ENCODE measurements around the gene RYR3. TPM values are rescaled to one million over a fixed set of nuclear protein-coding genes. Genes with fewer than 3 reads are reported as not detected.

Gene RYR3
- total RNA-seq, 5 donors from 2014 or later (not counting 1 experiment from before 2014, with no cell fraction given): 0.03 to 0.07 (median 0.04) TPM; not detected in 1

DNA sequence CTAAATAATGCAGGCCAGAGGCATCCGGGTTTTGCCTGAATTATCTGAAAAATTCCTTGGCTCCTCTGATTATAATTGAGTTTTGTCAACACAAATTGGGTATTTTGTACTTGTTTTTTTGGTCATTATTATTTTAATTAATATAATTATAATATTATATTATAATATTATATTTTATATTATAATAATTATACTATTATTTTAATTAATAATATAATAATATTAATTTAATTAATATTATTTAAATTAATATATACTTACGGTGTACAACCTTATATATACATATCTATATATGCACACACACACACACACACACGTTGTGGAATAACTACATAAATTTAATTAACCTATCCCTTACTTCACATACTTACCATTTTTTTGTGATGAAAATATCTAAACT, 73.5 kb downstream of the RYR3 start:
- H3K9me3 Mint-ChIP-seq: peaks cover 0 to 3% (median 0%) of the 10 kb centered on the region in 3 donors
- WGBS (ENCODE audit: insufficient coverage): no CpG with 5 or more reads among the region's 3 CpGs
- no peaks in the 10 kb centered on the region for H3K36me3 ChIP-seq (ENCODE audit: control insufficient read depth in 2 of 2, extremely low read depth in 1 of 2, insufficient read depth in 1 of 2, low read length in 1 of 2)
- H3K4me1 Mint-ChIP-seq: no peaks in the 10 kb centered on the region
- no peak overlapping the region for H3K4me3 ChIP-seq (ENCODE audit: control insufficient read depth in 1 of 2, extremely low read depth in 1 of 2, low read length in 1 of 2)
- no peaks in the 10 kb centered on the region for H3K36me3 Mint-ChIP-seq
- H3K27me3 ChIP-seq (replicated peaks in 1 of 2; ENCODE audit: control insufficient read depth in 2 of 2, extremely low read depth in 1 of 2, insufficient read depth in 2 of 2, low read length in 1 of 2): peaks cover 0 to 5% of the 10 kb centered on the region in 2 experiments
- no peaks in the 10 kb centered on the region for H3K4me1 ChIP-seq (ENCODE audit: control insufficient read depth in 1 of 2, extremely low read depth in 1 of 2, insufficient read depth in 2 of 2, low read length in 2 of 2)
- H3K4me3 Mint-ChIP-seq: no peak overlapping the region
- no peak for ATAC-seq (replicated peaks in 1 of 4)
- no peaks in the 10 kb centered on the region for H3K9me3 ChIP-seq
- CTCF ChIA-PET: no interaction called here
- no peak overlapping the region for H3K27ac ChIP-seq (ENCODE audit: low read length)
- DNase-seq: no peak
- POLR2A ChIA-PET: no interaction called here
- H3K27me3 Mint-ChIP-seq: peaks cover 17 to 19% of the 10 kb centered on the region in 2 donors
- H3K27ac Mint-ChIP-seq: no peak overlapping the region

- ChIA-PET CTCF (no interaction called here), POLR2A (no interaction called here)
- Mint-ChIP-seq H3K9me3 (no peaks in the 10 kb centered on the region), H3K4me1 (no peaks in the 10 kb centered on the region), H3K36me3 (no peaks in the 10 kb centered on the region), H3K27ac (no peak overlapping the region), H3K4me3 (no peak overlapping the region), H3K27me3 (peaks cover 3 to 13% of the 10 kb centered on the region in 2 donors)
- H3K4me3 ChIP-seq (ENCODE audit: control insufficient read depth in 1 of 2, extremely low read depth in 1 of 2, low read length in 1 of 2): no peak overlapping the region
- ATAC-seq (replicated peaks in 1 of 4) (no peak), DNase-seq (no peak)
- no CpG with 5 or more reads among the region's 3 CpGs for WGBS (ENCODE audit: insufficient coverage)
- H3K27me3 ChIP-seq (replicated peaks in 1 of 2; ENCODE audit: control insufficient read depth in 2 of 2, extremely low read depth in 1 of 2, insufficient read depth in 2 of 2, low read length in 1 of 2): no peaks in the 10 kb centered on the region
- no peak overlapping the region for H3K27ac ChIP-seq (ENCODE audit: low read length)
- no peaks in the 10 kb centered on the region for H3K4me1 ChIP-seq (ENCODE audit: control insufficient read depth in 1 of 2, extremely low read depth in 1 of 2, insufficient read depth in 2 of 2, low read length in 2 of 2)
- no peaks in the 10 kb centered on the region for H3K9me3 ChIP-seq
- H3K36me3 ChIP-seq (ENCODE audit: control insufficient read depth in 2 of 2, extremely low read depth in 1 of 2, insufficient read depth in 1 of 2, low read length in 1 of 2): no peaks in the 10 kb centered on the region
These were observed 81.7 kb downstream of the RYR3 start for GRCh38 chr15:33392453-33392852.

DNA sequence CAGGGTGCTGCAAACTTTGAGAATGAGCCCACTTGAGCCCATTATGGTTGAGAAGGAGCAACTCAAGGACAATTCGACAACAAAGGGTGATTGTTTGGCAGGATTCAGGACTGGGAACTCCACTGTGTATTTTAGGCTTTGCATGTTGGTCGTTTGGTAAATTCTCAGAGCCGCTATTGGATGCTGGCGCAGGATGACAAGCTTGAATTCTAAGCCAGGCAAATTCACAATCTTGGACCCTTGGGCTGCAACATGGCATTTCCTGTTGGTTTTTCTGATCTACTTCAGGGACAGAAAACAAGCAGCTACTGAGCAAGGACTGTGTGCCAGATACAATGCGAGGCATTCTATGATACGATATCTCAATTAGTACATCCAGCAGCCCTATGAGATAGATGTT, 82.8 kb downstream of the RYR3 start:
- H3K36me3 Mint-ChIP-seq: no peaks in the 10 kb centered on the region

DNA sequence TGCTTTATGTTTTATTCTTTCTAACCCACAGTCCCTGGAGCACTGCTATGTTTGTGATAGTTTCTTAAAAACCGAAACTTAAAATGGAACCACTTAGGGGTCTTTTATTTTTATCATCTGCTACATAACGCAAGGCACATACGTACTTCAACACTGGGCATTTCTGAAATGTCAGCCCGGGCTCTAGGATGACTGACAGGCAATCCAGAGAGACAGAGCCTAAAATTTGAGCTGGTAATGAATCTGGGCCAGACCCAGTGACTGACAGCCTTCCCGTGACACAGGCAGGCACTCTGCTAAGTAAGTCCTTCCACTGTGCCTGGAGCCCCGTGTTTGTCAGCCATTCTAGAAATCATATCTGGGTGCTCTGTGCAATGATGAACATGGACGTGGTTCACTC, 84.6 kb downstream of the RYR3 start:
- Histone ChIP-seq H3K36me3 (ENCODE audit: control insufficient read depth in 2 of 2, extremely low read depth in 1 of 2, insufficient read depth in 1 of 2, low read length in 1 of 2) (no peaks in the 10 kb centered on the region), H3K4me3 (ENCODE audit: control insufficient read depth in 1 of 2, extremely low read depth in 1 of 2, low read length in 1 of 2) (no peak overlapping the region), H3K9me3 (no peaks in the 10 kb centered on the region), H3K27ac (ENCODE audit: low read length) (no peak overlapping the region), H3K27me3 (replicated peaks in 1 of 2; ENCODE audit: control insufficient read depth in 2 of 2, extremely low read depth in 1 of 2, insufficient read depth in 2 of 2, low read length in 1 of 2) (no peaks in the 10 kb centered on the region), H3K4me1 (ENCODE audit: control insufficient read depth in 1 of 2, extremely low read depth in 1 of 2, insufficient read depth in 2 of 2, low read length in 2 of 2) (no peaks in the 10 kb centered on the region)
- ATAC-seq (replicated peaks in 1 of 4): no peak
- no peak overlapping the region for H3K4me3 Mint-ChIP-seq
- CTCF ChIA-PET: no interaction called here
- WGBS (ENCODE audit: insufficient coverage): 75% methylated on average over 6 of the region's 7 CpGs
- H3K36me3 Mint-ChIP-seq: no peaks in the 10 kb centered on the region
- H3K27ac Mint-ChIP-seq: no peak overlapping the region
- POLR2A ChIA-PET: no interaction called here
- no peaks in the 10 kb centered on the region for H3K9me3 Mint-ChIP-seq
- peaks cover 2 to 5% of the 10 kb centered on the region in 2 donors for H3K27me3 Mint-ChIP-seq
- no peak for DNase-seq
- no peaks in the 10 kb centered on the region for H3K4me1 Mint-ChIP-seq

More for the DNA sequence above, 82.8 kb downstream of the RYR3 start:
- Mint-ChIP-seq H3K9me3 (no peaks in the 10 kb centered on the region), H3K27ac (no peak overlapping the region), H3K27me3 (peaks cover 3 to 5% of the 10 kb centered on the region in 2 donors), H3K4me3 (no peak overlapping the region), H3K4me1 (no peaks in the 10 kb centered on the region)
- Histone ChIP-seq H3K27ac (ENCODE audit: low read length) (no peak overlapping the region), H3K9me3 (no peaks in the 10 kb centered on the region), H3K4me3 (ENCODE audit: control insufficient read depth in 1 of 2, extremely low read depth in 1 of 2, low read length in 1 of 2) (no peak overlapping the region), H3K27me3 (replicated peaks in 1 of 2; ENCODE audit: control insufficient read depth in 2 of 2, extremely low read depth in 1 of 2, insufficient read depth in 2 of 2, low read length in 1 of 2) (no peaks in the 10 kb centered on the region), H3K36me3 (ENCODE audit: control insufficient read depth in 2 of 2, extremely low read depth in 1 of 2, insufficient read depth in 1 of 2, low read length in 1 of 2) (no peaks in the 10 kb centered on the region), H3K4me1 (ENCODE audit: control insufficient read depth in 1 of 2, extremely low read depth in 1 of 2, insufficient read depth in 2 of 2, low read length in 2 of 2) (no peaks in the 10 kb centered on the region)
- WGBS (ENCODE audit: insufficient coverage): 82% methylated on average over 6 of the region's 6 CpGs
- ChIA-PET POLR2A (no interaction called here), CTCF (no interaction called here)
- ATAC-seq (replicated peaks in 1 of 4) (no peak), DNase-seq (no peak)

GRCh38 chr15:33395846-33396245, 85.1 kb downstream of the RYR3 start:
- no peaks in the 10 kb centered on the region for H3K36me3 ChIP-seq (ENCODE audit: control insufficient read depth in 2 of 2, extremely low read depth in 1 of 2, insufficient read depth in 1 of 2, low read length in 1 of 2)

GRCh38 chr15:33396475-33396874, 85.7 kb downstream of the RYR3 start:
- Histone ChIP-seq H3K36me3 (ENCODE audit: control insufficient read depth in 2 of 2, extremely low read depth in 1 of 2, insufficient read depth in 1 of 2, low read length in 1 of 2) (no peaks in the 10 kb centered on the region), H3K27ac (ENCODE audit: low read length) (no peak overlapping the region), H3K4me1 (ENCODE audit: control insufficient read depth in 1 of 2, extremely low read depth in 1 of 2, insufficient read depth in 2 of 2, low read length in 2 of 2) (no peaks in the 10 kb centered on the region), H3K4me3 (ENCODE audit: control insufficient read depth in 1 of 2, extremely low read depth in 1 of 2, low read length in 1 of 2) (no peak overlapping the region), H3K9me3 (no peaks in the 10 kb centered on the region), H3K27me3 (replicated peaks in 1 of 2; ENCODE audit: control insufficient read depth in 2 of 2, extremely low read depth in 1 of 2, insufficient read depth in 2 of 2, low read length in 1 of 2) (no peaks in the 10 kb centered on the region)
- Mint-ChIP-seq H3K9me3 (no peaks in the 10 kb centered on the region), H3K27me3 (peaks cover 1 to 5% of the 10 kb centered on the region in 2 donors), H3K36me3 (no peaks in the 10 kb centered on the region), H3K4me1 (no peaks in the 10 kb centered on the region), H3K27ac (no peak overlapping the region), H3K4me3 (no peak overlapping the region)
- no peak for DNase-seq
- no CpG with 5 or more reads among the region's 2 CpGs for WGBS (ENCODE audit: insufficient coverage)
- CTCF ChIA-PET: no interaction called here
- no peak for ATAC-seq (replicated peaks in 1 of 4)
- POLR2A ChIA-PET: no interaction called here

More at GRCh38 chr15:33395846-33396245, 85.1 kb downstream of the RYR3 start:
- CTCF ChIA-PET: no interaction called here
- Mint-ChIP-seq H3K27me3 (peaks cover 1 to 5% of the 10 kb centered on the region in 2 donors), H3K27ac (no peak overlapping the region), H3K9me3 (no peaks in the 10 kb centered on the region), H3K4me3 (no peak overlapping the region), H3K36me3 (no peaks in the 10 kb centered on the region), H3K4me1 (no peaks in the 10 kb centered on the region)
- Histone ChIP-seq H3K27me3 (replicated peaks in 1 of 2; ENCODE audit: control insufficient read depth in 2 of 2, extremely low read depth in 1 of 2, insufficient read depth in 2 of 2, low read length in 1 of 2) (no peaks in the 10 kb centered on the region), H3K27ac (ENCODE audit: low read length) (no peak overlapping the region), H3K4me1 (ENCODE audit: control insufficient read depth in 1 of 2, extremely low read depth in 1 of 2, insufficient read depth in 2 of 2, low read length in 2 of 2) (no peaks in the 10 kb centered on the region), H3K9me3 (no peaks in the 10 kb centered on the region), H3K4me3 (ENCODE audit: control insufficient read depth in 1 of 2, extremely low read depth in 1 of 2, low read length in 1 of 2) (no peak overlapping the region)
- ATAC-seq (replicated peaks in 1 of 4) (no peak), DNase-seq (no peak)
- whole genome bisulfite sequencing (ENCODE audit: insufficient coverage): 86% methylated on average over 6 of the region's 7 CpGs
- POLR2A ChIA-PET: no interaction called here

- no peak overlapping the region for H3K27ac Mint-ChIP-seq
- 84% methylated on average over 8 of the region's 10 CpGs for WGBS (ENCODE audit: insufficient coverage)
These were observed 87.8 kb downstream of the RYR3 start for GRCh38 chr15:33398555-33398954.

More at GRCh38 chr15:33398555-33398954, 87.8 kb downstream of the RYR3 start:
- Mint-ChIP-seq H3K36me3 (no peaks in the 10 kb centered on the region), H3K27me3 (peaks cover 0 to 8% of the 10 kb centered on the region in 2 donors), H3K4me1 (no peaks in the 10 kb centered on the region), H3K4me3 (no peak overlapping the region), H3K9me3 (no peaks in the 10 kb centered on the region)
- Histone ChIP-seq H3K27ac (ENCODE audit: low read length) (no peak overlapping the region), H3K9me3 (no peaks in the 10 kb centered on the region), H3K4me1 (ENCODE audit: control insufficient read depth in 1 of 2, extremely low read depth in 1 of 2, insufficient read depth in 2 of 2, low read length in 2 of 2) (no peaks in the 10 kb centered on the region), H3K36me3 (ENCODE audit: control insufficient read depth in 2 of 2, extremely low read depth in 1 of 2, insufficient read depth in 1 of 2, low read length in 1 of 2) (no peaks in the 10 kb centered on the region), H3K27me3 (replicated peaks in 1 of 2; ENCODE audit: control insufficient read depth in 2 of 2, extremely low read depth in 1 of 2, insufficient read depth in 2 of 2, low read length in 1 of 2) (peaks cover 0 to 3% of the 10 kb centered on the region in 2 experiments), H3K4me3 (ENCODE audit: control insufficient read depth in 1 of 2, extremely low read depth in 1 of 2, low read length in 1 of 2) (no peak overlapping the region)
- ATAC-seq (replicated peaks in 1 of 4): no peak
- POLR2A ChIA-PET: no interaction called here
- no peak for DNase-seq
- CTCF ChIA-PET: no interaction called here
